Measurements from ENCODE around the gene PPA1.
"Not testable (repeated sequence)": the region's sequence is repeated elsewhere in the genome, so short reads cannot be mapped to it uniquely, and the experiment has no call there.

PPA1 gene

GRCh38 chr10:70255329-70256299 lies 22.4 kb upstream of the PPA1 start:
- no peak for DNase-seq (ENCODE audit: low read depth, low spot score)

DNA sequence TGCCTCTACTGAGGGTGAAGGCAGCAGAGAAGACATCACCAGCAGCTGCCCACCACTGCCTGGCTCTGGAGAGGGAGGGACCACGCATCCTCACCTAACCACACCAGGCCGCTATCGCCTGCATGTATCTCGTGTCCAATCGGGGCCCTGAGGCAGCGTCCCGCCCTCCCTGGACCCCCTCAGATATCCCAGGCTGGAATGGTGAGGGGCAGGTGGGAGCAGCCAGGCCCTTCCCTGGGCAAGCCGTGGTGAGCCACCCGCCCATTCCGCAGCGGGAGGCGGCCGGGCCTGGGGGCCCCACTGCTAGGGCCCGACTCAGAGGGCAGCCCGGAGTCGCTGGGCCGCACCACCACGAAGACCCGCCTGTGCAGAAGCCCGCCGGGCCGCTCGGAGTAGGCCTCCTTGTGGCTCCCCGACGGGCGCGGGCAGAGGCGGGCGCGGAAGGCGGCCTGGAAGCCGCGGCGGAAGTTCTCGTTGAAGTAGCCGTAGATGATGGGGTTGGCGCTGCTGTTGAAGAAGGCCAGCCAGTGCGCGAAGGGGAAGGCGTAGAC lies 21.6 kb upstream of the PPA1 start:
- no peak for DNase-seq (ENCODE audit: low read depth, low spot score)

GRCh38 chr10:70253878-70254765 lies 20.9 kb upstream of the PPA1 start:
- no peak for DNase-seq (ENCODE audit: low read depth, low spot score)

- no peak for DNase-seq (ENCODE audit: low read depth, low spot score)
These were observed 17.9 kb upstream of the PPA1 start for GRCh38 chr10:70250961-70251680.

GRCh38 chr10:70247360-70247759 lies 14.1 kb upstream of the PPA1 start:
- DNase-seq (ENCODE audit: low read depth, low spot score), result no peak

DNA sequence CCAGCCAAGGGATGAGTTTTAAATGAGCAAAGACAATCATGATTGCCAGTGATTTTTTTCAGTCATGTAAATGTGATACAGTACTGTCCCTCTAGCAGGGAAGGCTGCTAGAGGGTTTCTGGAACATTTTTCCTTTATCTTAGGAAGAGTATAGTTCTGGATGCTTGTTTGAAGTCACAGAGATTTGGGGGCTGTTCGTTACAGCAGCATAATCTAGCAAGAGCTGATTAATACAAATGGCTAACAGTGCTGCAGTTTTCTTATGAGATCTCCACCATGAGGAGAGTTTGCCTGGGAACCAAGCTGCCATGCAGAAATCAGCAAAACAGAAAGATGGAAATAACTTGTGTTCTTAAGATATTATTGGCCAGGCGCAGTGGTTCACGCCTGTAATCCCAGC lies 7.9 kb upstream of the PPA1 start:
- no peak for DNase-seq (ENCODE audit: low read depth, low spot score)

DNA sequence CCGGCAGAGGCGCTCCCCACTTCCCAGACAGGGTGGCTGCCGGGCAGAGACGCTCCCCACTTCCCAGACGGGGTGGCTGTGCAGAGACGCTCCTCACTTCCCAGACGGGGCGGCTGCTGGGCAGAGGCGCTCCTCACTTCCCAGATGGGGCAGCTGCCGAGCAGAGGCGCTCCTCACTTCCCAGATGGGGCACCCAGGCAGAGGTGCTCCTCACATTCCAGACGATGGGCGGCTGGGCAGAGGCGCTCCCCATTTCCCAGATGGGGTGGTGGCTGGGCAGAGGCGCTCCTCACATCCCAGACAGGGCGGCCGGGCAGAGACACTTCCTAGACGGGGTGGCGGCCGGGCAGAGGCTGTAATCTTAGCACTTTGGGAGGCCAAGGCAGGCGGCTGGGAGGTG lies 6.8 kb upstream of the PPA1 start:
- not testable (repeated sequence) for DNase-seq (ENCODE audit: low read depth, low spot score)

GRCh38 chr10:70239077-70239976 lies 6.1 kb upstream of the PPA1 start:
- DNase-seq (ENCODE audit: low read depth, low spot score), result not testable (repeated sequence)

DNA sequence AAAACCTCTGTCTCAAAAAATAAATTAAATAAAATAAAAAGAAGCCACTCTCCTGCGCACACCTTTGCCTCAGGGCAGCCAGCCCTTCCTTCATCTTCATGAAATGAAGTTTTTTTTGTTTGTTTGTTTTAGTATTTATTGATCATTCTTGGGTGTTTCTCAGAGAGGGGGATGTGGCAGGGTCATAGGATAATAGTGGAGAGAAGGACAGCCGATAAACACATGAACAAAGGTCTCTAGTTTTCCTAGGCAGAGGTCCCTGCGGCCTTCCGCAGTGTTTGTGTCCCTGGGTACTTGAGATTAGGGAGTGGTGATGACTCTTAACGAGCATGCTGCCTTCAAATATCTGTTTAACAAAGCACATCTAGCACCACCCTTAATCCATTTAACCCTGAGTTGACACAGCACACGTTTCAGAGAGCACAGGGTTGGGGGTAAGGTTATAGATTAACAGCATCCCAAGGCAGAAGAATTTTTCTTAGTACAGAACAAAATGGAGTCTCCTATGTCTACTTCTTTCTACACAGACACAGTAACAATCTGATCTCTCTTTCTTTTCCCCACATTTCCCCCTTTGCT lies 4.8 kb upstream of the PPA1 start:
- DNase-seq (ENCODE audit: low read depth, low spot score), result not testable (repeated sequence)

DNA sequence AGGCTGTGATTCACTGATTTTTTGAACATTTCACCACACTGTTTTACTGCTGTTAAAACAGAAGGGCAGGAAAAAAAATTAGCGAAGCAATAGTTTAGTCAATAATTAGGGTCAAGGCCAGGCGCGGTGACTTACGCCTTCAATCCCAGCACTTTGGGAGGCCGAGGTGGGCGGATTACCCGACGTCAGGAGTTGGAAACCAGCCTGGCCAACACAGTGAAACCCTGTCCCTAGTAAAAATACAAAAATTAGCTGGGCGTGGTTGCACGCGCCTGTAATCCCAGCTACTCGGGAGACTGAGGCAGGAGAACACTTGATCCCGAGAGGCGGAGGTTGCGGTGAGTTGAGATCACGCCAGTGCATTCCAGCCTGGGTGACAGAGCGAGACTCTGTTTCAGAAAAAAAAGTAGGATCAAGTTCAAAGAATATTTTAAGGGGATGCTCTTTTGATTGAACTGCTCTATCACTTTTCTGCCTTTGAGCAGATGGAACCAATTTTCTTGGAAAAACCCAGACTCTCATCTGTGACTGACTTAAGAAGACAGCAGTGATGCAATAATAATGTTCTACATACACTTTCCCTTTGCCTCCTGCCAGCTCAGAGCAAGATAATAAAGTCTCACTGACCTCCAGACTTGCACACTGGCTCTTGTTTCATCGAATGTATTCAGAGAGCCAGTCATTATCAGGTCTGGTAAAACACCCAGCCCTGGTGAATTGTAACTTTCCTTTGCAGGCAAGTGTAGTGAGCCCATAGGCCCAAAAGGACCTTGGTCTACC lies 1.6 kb upstream of the PPA1 start:
- no peak for DNase-seq (ENCODE audit: low read depth, low spot score)

GRCh38 chr10:70233939-70234300 lies 691 bp upstream of the PPA1 start:
- DNase-seq (ENCODE audit: low read depth, low spot score), result no peak

DNA sequence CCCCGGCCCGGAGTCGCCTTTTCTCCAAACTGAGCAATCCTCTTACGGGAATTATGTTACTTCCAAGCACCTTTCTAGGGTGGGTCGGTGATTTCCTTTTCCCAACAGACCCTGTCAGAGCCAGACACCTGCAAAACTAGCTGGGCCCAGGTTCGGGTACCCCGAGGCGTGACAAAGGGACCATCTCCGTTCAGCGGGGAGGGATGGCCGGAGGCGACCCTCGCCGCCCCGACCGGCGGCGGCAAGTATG lies 445 bp downstream of the PPA1 start:
- no peak for DNase-seq (ENCODE audit: low read depth, low spot score)

DNA sequence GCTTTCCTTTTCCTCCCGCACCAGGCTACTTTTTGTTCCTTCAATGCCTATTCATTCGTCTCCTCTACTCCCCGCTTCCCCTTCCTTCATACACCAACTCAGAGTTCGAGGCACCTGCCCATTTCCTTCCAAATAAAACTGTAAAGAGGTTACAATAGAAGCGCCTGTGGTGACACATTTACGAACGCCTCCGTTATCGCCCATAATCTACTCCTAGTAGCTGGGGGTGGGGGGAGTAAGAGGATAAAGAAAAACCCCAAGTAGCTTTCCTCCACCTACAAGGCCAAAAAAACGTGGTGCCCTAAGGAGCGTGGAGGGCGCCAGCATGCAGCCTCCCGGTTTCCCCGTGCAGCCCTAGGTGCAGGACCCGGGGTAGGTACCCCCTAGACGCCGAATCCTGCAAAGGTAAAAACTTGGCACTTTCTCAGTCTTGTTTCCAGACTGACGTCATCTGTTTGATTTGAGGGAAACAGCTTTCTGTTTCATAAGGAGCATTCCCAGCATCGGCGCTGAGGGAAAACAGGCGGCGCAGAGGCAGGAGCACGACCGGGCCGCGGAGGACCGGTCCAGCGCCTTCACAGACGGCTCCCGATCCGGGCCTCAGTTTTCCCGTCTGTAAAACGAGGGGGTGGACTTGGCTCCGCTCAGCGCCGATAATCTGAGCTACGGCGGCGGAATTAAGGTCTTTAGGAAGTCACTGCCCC lies 922 bp downstream of the PPA1 start:
- no peak for DNase-seq (ENCODE audit: low read depth, low spot score)

- DNase-seq (ENCODE audit: low read depth, low spot score), result no peak
These were observed 4.7 kb downstream of the PPA1 start for GRCh38 chr10:70228491-70228890.

GRCh38 chr10:70227548-70228320 lies 5.5 kb downstream of the PPA1 start:
- DNase-seq (ENCODE audit: low read depth, low spot score), result no peak

- DNase-seq (ENCODE audit: low read depth, low spot score), result no peak
These were observed 9.5 kb downstream of the PPA1 start for GRCh38 chr10:70223728-70224127.

- not testable (repeated sequence) for DNase-seq (ENCODE audit: low read depth, low spot score)
These were observed 10.3 kb downstream of the PPA1 start for GRCh38 chr10:70222811-70223447.

- DNase-seq (ENCODE audit: low read depth, low spot score), result no peak
These were observed 10.9 kb downstream of the PPA1 start for GRCh38 chr10:70222340-70222794.

Data from smooth muscle cell of the brain vasculature (primary cell).